Medulla oblongata (tissue), 1 donor: ENCODE measurements around the gene C1orf122.
"Not testable (repeated sequence)": the region's sequence is repeated elsewhere in the genome, so short reads cannot be mapped to it uniquely, and the experiment has no call there.

Source experiments
- DNase-seq: peaks from one replicate; pipeline ENCODE4 v3.0.0-alpha.2; 2015; ENCODE audit errors: extremely low spot score

Gene C1orf122

GRCh38 chr1:37807555-37808368 is at the start of gene C1orf122, which contains the start of gene YRDC:
Gene C1orf122, plus strand, starts transcription at chr1:37807790. Its CDS starts 615 bp downstream, at chr1:37808405.
Gene YRDC, minus strand, starts transcription at chr1:37808208. Its CDS starts 28 bp downstream, at chr1:37808180.
- DNase-seq: peak; percentile 97

DNA sequence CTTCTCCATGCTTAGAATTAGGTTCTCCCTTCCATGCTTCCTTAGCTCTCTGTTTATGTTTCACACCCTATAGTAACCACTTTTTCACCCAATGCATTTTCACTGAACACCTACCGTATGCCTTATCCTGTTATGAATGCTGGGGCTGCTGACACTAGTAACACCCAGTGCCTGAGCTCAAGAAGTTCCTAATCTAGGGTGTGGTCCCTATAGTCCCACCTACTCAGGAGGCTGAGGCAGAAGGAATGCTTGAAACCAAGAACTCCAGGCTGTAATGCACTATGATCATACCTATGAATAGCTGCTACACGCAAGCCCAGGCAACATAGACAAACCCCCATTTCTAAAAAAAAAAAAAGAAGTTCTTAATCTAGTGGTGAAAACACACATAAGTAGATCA is 48.1 kb upstream of the C1orf122 start:
- no peak for DNase-seq

DNA sequence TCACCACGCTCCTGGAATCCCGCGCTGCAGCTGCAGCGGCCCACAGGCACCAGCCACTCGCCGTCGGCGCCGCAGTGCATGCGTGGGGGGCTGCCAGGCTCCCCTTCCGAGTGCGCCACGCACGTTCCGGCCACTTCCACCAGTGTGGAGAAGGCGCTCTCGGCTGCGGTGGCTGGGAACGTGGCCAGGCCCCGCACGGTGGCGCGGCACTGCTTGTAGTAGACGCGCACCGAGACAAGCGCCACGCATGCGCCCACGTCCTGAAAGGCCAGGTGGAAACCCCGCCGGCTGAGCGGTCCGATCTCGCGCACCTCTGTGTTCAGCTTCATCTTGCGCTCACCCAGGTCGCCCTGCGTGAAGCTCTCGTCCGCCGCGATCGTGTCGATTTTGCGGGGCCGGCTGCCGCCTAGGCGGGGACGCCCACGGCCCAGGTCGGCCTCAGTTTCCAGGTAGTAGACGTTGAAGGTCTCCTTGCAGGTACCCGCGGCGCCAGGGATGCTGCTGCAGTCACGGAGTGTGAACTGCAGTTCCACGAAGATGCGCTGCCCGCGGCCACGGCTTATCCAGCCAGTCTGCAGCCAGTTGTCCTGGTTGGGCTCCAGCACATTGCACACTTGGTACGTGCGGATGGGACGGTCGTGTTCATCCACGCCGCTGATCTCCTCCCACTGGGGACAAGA is 46.0 kb upstream of the C1orf122 start:
- DNase-seq: no peak

GRCh38 chr1:37762516-37762915 is 45.1 kb upstream of the C1orf122 start:
- DNase-seq: no peak

DNA sequence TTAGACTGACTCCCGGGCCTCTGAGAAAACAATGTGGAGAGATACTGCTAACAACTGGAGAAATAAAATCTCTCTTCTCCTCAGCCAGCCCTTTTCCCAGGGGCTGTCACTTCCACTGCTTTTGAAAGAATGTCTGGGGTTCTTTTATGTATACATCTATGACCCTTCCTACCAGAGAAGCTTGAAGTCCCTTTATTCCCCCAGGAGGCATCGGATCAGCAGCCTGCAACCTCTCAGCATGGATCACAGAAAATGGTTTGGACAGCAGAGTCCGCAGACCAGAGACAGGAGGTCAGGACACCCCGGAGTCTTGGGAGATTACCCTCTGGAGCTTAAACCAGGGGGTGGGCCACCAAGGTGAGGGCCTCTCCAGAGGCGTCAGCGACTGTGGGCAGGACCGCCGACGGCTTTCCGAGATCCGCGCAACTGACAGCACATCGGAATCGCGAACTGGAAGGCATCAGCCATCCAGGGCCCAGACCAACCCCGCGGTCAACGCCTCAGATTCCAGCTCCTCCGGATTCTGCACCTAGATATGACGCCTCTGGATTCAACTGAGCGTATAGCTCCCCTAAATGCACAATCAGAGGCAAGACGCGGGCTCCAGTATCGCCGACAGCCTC is 43.7 kb upstream of the C1orf122 start:
- no peak for DNase-seq

DNA sequence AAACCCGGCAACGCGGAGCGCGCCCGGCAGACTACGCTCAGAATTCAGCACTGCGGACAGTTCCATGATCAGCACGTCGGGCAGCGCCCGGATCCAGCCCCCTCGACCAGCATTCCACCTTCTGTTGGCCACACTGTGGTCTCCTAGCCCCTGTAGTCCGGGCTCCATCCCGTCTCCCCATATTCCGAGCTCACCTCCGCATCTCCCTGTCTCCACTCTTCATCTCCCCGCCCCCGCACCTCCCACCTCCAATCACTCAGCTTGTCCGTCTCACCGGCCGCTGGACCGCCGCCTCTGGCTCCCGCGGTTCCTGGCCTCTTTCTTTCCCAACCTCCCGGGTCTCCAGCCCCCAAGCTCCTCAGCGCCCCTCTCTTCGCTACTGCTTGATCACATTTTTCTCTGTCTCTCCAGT is 43.2 kb upstream of the C1orf122 start:
- no peak for DNase-seq

GRCh38 chr1:37764888-37765441 is 42.6 kb upstream of the C1orf122 start, which contains the start of gene EPHA10:
Gene EPHA10, minus strand, starts transcription at chr1:37765120. Its CDS starts 54 bp downstream, at chr1:37765066.
- no peak for DNase-seq

- DNase-seq: no peak
Measured at GRCh38 chr1:37765916-37766664, 41.5 kb upstream of the C1orf122 start.

GRCh38 chr1:37767488-37767887 is 40.1 kb upstream of the C1orf122 start:
- no peak for DNase-seq

DNA sequence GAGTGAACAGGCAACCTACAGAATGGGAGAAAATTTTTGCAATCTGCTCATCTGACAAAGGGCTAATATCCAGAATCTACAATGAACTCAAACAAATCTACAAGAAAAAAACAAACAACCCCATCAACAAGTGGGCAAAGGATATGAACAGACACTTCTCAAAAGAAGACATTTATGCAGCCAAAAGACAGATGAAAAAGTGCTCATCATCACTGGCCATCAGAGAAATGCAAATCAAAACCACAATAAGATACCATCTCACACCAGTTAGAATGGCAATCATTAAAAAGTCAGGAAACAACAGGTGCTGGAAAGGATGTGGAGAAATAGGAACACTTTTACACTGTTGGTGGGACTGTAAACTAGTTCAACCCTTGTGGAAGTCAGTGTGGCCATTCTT is 36.1 kb upstream of the C1orf122 start:
- DNase-seq: not testable (repeated sequence)

GRCh38 chr1:37776946-37777516 is 30.6 kb upstream of the C1orf122 start:
- DNase-seq: no peak

GRCh38 chr1:37778654-37779053 is 28.9 kb upstream of the C1orf122 start:
- DNase-seq: no peak

GRCh38 chr1:37782491-37782890 is 25.1 kb upstream of the C1orf122 start:
- DNase-seq: no peak

DNA sequence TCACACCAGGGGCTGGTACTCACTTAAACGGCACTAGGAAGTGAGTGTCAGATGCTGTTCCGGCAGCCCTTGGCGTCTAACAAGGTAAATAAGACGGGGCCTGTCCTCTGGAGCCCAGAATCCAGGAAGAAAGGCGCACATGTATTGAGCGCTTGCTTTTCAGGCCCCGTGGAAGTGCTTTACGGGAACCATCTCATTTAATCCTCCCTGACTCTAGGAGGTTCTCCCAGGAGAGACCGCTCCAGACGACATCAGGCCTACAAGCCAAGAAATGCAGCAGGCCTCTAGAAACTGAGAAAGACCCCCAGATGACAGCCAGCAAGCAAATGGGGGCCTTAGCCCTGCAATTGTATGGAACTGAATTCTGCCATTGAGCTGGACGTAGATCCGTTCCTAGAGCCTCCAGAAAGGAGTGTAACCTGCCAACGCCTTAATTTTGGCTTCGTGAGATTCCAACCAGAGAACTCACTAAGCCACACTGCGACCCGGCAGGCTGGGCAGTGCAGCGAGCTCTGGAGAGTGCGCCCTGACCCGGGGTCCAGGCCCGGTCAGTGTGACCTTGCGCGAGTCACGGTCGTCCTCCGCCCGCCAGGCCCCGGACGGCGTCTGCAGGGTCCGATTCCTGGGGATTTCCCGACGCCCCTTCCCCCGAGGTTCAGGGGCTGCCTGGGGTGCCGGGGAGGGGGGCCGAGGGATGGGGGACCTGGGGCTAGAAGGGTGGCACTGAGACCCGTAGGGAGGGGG is 14.5 kb upstream of the C1orf122 start:
- DNase-seq: no peak

GRCh38 chr1:37793773-37794371 is 13.7 kb upstream of the C1orf122 start, which contains the start of gene MANEAL:
Gene MANEAL, plus strand, starts transcription at chr1:37793847. Its CDS starts 336 bp downstream, at chr1:37794183.
- peak; percentile 11 for DNase-seq

DNA sequence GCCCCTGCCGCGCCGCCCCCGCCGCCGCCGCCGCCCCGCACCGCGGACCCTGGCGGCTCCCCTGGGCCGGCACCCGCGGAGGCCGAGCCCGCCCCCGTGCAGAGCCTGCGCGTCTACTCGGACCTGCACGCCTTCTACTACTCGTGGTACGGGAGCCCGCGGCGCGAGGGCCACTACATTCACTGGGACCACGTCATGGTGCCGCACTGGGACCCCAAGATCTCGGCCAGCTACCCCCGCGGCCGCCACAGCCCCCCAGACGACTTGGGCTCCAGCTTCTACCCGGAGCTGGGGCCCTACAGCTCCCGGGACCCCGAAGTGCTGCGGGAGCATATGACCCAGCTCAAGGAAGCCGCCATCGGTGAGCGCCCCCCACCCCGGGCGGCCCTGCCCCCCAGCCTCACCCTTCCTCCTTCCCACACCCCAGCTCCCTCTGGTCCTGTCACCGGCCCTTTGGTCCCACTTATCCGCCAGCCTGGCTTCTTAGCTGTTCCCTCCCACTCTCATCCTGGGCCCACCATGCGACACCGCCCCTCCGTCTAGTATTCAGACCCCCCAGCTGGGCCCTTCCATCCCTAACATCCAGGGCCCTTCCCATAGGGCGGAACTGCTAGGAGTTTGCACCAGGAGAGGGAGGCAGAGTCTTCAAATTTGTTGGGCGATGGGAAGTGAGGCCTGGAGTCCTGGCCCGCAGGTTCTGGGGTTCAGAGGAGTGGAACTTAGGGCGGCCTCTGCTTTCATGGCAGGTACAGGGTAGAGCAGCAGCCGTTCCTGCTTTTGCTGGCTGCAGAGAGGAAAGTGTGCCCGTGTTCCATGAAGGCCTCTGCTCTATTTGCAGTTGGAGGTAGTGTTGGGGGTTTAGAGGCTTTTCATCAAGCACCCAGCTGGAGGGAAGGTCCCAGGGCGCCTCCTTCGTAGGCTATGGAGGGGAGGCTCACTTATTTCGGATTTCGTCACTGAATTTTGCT is 12.9 kb upstream of the C1orf122 start:
- no peak for DNase-seq

- DNase-seq: peak; percentile 19
Measured at GRCh38 chr1:37795340-37796125, 12.1 kb upstream of the C1orf122 start.
